ENCODE results near the gene MAPK10.

- TF ChIP-seq, protein P1, sequence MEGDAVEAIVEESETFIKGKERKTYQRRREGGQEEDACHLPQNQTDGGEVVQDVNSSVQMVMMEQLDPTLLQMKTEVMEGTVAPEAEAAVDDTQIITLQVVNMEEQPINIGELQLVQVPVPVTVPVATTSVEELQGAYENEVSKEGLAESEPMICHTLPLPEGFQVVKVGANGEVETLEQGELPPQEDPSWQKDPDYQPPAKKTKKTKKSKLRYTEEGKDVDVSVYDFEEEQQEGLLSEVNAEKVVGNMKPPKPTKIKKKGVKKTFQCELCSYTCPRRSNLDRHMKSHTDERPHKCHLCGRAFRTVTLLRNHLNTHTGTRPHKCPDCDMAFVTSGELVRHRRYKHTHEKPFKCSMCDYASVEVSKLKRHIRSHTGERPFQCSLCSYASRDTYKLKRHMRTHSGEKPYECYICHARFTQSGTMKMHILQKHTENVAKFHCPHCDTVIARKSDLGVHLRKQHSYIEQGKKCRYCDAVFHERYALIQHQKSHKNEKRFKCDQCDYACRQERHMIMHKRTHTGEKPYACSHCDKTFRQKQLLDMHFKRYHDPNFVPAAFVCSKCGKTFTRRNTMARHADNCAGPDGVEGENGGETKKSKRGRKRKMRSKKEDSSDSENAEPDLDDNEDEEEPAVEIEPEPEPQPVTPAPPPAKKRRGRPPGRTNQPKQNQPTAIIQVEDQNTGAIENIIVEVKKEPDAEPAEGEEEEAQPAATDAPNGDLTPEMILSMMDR (conservative IDR thresholded peaks at IDR 0.05; ENCODE audit: low read depth, low read length): no peak
- TF ChIP-seq EZH2 (IDR thresholded peaks at IDR 0.05; ENCODE audit: borderline replicate concordance, low read depth, low read length, poor library complexity, severe bottlenecking): no peak
Observed at GRCh38 chr4:86038037-86038436, 321.8 kb downstream of the MAPK10 start.
